Measurements from ENCODE around the gene PCGF2. TPM values are rescaled to one million over a fixed set of nuclear protein-coding genes. Genes with fewer than 3 reads are reported as not detected.
"Not testable (repeated sequence)": the region's sequence is repeated elsewhere in the genome, so short reads cannot be mapped to it uniquely, and the experiment has no call there.

The PCGF2 gene
- 3.2 and 5.0 TPM in 2 replicates for total RNA-seq (2014; rRNA removed; shearing (Covaris generic))

GRCh38 chr17:38748149-38748891 lies at the start of gene PCGF2:
Gene PCGF2, minus strand, starts transcription at chr17:38748336. Its CDS starts 7,934 bp downstream, at chr17:38740402.
- DNase-seq (ENCODE audit: low read depth) = peak; percentile 88

DNA sequence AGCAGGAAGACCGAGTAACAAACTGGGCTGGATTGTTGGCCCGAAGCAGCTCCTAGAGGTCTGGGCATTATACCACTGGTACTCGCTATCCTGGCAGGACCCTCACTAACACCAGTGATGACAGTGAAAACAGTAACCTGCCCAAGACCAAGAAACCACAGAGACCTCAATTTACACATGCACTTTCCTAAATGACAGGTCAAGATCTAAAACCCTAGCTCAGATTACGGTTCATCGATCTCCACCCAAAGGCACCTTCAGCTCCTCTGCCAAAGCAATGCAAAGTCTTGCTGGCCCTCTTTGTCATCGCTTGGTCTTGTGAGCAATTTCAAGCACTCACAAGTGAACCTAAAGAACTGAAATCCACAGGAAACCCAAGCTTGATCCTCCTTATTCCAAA lies 49.7 kb upstream of the PCGF2 start:
- DNase-seq (ENCODE audit: low read depth) = no peak

DNA sequence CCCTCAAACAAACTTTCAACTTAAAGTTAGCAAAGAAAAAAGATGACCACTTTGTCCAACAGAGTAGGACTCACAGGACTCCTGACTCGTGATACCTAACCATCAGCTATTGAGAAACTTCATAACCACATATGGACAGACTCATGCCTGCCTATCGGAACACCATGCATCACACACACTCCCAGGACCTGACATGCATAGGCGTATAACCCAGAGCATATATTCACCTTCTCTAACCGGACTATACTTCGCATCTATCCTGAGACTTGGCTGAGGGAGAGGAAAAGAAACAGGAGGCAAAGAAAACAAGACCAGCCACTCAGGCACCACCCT lies 49.0 kb upstream of the PCGF2 start:
- no peak for DNase-seq (ENCODE audit: low read depth)

GRCh38 chr17:38796451-38797157 lies 48.5 kb upstream of the PCGF2 start:
- no peak for DNase-seq (ENCODE audit: low read depth)

- no peak for DNase-seq (ENCODE audit: low read depth)
Measured at GRCh38 chr17:38794221-38794620, 46.1 kb upstream of the PCGF2 start.

DNA sequence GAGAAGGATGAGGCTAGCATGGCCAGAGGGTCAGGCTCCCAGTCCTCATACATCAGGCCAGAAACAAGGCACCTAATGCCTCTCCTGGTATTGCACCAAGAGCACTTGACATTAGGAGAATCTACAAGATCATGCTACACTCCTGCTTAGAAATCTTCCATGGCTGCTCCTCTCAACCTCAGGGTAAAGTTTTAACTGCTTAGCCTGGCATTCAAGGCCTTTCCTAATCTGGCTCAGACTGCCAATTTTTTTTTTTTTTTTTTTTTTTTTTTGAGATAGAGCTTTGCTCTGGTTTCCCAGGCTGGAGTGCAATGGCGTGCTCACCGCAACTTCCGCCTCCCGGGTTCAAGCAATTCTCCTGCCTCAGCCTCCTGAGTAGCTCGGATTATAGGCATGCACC lies 43.0 kb upstream of the PCGF2 start:
- no peak for DNase-seq (ENCODE audit: low read depth)

GRCh38 chr17:38790148-38790707 lies 42.1 kb upstream of the PCGF2 start:
- DNase-seq (ENCODE audit: low read depth) = peak; percentile 9

DNA sequence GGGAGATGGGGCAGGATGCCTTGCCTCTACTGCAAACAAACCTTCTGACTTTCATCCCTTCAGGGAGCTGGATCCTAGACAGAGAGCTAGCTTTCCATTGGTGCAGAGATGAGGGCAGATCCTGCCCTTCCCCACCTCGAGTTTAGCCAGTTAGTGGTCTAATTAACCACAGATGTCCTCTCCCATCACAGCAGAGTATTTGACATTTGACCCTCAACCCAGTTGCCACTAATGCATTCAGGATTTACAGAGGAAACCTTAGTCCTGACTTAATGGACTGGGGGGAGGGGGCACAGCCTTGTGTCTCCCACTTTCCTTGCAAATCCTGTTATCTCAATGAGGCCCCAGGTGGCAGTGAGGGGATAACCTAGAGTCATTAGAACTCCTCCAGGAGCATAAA lies 41.0 kb upstream of the PCGF2 start:
- peak; percentile 34 for DNase-seq (ENCODE audit: low read depth)

DNA sequence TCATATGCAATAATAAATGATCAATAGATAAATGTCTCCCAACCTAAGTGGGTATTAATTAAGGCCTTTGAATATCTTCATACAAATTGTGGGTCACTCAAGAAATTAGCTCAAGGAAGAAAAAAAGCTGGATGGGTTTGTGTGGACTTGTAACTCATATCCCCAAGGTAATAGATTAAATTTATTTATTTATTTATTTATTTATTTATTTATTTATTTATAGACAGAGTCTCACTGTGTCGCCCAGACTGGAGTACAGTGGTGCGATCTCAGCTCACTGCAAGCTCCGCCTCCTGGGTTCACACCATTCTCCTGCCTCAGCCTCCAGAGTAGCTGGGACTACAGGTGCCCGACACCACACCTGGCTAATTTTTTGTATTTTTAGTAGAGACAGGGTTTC lies 39.9 kb upstream of the PCGF2 start:
- not testable (repeated sequence) for DNase-seq (ENCODE audit: low read depth)

DNA sequence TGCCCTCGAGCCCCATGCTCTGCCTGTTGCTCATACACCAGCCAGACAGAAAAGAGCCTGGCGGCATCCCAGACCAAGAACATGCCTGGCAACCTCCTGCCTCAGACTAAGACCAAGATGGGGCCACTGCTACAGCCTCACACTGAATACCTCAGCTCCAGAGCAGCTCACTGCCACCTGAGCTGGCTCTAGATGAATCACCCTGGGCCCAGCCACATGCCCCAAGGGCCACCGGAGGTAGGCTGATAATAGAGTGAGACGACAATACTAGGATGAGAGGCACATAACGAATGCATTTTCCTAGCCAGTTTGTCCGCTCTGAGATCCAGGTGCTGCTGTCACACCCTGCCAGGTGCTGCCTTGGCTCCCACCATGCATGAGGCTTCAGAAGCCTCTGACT lies 38.2 kb upstream of the PCGF2 start:
- peak; percentile 34 for DNase-seq (ENCODE audit: low read depth)

DNA sequence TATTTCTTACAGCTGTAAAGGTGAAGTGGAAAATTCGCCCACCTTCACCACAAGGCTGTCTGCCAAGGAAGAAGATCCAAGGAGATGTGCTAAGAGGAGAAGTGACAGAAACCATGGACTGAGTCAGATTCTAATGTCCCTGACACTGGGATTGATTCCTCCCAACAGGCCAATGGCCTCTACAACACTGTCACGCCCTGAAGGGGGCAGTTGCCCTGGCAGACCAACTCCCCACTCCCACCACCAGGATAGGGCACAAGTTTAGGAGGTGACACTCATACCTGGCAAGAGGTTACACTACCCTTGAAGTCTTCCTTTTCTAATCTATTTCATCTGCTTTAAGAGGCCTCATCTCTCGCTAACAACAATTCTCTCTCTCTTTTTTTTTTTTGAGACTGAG lies 35.1 kb upstream of the PCGF2 start:
- DNase-seq (ENCODE audit: low read depth) = no peak

- no peak for DNase-seq (ENCODE audit: low read depth)
Measured at GRCh38 chr17:38779965-38780752, 32.0 kb upstream of the PCGF2 start.

DNA sequence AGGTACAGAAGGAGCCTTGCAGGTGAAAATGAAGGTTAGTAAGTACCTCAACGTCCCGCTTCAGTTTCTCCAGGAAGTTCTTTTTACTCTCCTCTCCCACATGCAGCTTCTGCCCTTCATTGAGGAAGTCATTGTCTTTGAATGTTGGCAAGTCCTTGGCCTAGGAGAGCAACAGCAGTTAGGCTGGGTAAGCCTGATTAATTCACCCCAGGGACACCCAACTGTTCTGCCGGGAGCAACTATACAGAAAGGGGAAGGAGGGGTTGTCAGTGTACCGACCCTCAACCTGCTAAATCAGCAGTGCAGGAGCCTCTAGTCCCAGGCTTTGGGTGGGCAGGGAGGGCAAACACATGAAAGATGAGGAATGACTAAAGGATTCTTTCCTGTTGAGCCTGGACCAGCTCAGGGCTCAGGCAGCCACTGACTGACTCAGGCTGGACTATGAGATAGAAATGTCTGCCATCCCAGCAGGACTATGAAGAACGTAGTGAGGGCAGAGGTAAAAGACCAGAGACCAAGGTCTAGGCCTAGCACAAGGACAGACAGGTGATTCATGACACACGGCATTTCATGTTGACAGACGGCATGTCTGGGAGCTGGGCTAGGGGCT lies 29.6 kb upstream of the PCGF2 start:
- no peak for DNase-seq (ENCODE audit: low read depth)

DNA sequence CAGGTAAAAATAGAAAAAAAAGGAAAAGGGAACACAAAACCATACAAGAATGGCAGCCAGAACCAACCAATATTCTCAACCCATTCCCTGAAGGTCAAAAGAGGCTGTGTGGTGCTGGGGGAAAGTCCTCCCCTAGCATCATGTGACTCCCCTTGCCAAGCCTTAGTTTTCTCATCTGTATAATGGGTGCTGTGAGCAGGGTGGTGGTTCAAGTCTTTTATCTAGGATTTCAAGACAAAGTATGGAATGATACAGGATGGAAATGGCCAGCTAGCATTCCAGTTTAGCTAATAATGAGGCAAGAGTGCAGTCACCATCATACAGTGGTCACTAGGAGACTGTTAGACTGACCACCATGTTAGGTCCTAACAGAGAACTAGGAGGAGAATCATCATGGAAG lies 25.1 kb upstream of the PCGF2 start:
- no peak for DNase-seq (ENCODE audit: low read depth)

DNA sequence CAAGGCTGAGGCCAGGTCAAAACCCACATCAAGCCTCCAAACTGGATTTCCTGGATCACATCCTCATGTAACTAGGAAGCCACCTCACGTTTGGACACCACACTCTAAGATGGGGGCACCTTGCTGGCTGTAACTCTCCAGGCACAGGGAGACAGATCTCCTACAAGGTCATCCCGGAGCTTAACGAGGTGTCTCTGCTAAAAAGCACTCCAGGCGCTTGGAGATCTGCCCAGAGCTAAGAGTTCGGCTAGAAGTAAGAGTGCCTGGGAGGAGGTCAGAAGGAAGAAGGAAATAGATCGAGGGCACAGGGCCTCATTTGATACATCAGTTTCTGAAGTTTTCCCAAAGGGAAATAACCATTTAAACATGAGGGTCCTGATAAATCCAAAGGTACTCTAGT lies 20.3 kb upstream of the PCGF2 start:
- no peak for DNase-seq (ENCODE audit: low read depth)

DNA sequence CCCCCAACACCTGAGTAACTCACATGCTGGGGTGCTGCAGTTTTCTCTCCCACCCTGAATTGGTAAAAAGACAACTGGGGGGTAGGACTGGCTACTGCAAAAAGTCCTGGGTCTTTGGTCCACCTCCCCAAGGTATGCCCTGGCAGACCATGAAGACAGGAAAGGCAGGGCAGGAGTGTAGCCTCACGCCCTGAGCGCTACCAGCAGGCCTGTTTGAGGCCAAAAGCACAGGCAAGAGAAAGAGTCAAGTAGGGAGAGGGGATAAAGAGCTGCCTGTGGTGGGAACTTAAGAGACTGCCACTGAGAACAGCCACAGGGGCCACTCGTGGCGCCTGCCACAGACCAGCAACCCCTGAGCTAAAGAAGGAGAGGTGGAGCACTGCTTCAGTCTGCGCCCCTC lies 18.2 kb upstream of the PCGF2 start:
- no peak for DNase-seq (ENCODE audit: low read depth)

DNA sequence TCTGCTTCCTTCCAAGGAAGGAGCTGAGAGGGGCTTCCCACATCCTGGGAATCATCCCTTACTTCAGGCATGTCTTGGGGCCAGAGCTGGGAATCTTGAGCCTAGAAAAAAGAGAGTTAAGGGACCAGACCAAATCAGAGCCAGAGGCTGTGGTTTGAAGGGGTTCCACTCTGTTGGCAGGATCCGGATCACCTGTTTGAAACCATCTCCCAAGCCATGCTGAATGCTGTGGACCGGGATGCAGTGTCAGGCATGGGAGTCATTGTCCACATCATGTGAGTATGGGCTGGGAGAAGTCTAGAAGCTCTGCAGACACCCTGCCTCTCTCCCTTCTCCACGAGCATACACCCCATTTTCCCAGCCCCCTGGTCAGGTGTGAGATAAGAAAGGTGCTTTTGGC lies 14.1 kb upstream of the PCGF2 start:
- no peak for DNase-seq (ENCODE audit: low read depth)

DNA sequence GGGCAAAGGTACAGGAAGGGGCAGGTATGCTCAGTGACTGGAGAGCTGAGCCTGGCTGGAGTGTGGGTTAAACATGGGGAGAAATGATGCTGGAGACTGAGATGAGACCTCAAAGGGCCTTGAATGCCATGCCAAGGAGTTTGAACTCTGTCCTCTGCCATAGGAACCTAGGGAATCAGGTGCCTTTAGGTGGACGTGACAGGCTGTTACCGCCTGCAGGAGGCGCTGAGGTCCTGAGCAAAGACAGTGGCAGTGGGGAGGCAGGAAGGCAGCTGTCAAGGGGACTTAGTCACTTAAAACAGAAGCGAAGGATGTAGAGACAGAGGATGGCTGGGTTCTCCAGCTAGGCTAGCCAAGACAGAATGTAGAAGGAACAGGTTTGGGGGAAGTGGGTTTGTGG lies 13.5 kb upstream of the PCGF2 start:
- peak; percentile 28 for DNase-seq (ENCODE audit: low read depth)

DNA sequence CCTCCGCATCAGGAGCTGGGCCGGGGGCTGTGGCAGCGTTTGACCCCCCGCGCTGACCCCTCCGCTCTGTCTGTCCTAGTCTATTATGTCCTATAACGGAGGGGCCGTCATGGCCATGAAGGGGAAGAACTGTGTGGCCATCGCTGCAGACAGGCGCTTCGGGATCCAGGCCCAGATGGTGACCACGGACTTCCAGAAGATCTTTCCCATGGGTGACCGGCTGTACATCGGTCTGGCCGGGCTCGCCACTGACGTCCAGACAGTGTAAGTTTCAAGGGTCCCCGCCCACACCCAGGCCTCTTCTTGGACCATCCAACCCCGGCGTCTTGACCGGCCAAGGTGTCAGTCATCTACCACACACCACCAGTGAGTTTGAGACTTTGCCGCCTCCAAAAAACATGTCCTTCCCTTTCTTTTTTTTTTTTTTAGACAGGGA lies 5.0 kb upstream of the PCGF2 start:
- no peak for DNase-seq (ENCODE audit: low read depth)

- peak; percentile 99 for DNase-seq (ENCODE audit: low read depth)
Measured at GRCh38 chr17:38752308-38753070, 4.4 kb upstream of the PCGF2 start, which contains the start of gene PSMB3. Gene PSMB3, plus strand, starts transcription at chr17:38752741. Its CDS starts 86 bp downstream, at chr17:38752827.

- DNase-seq (ENCODE audit: low read depth) = peak; percentile 84
Measured at GRCh38 chr17:38751808-38752307, 3.7 kb upstream of the PCGF2 start.

Data from M059J (cell line).